AG09319 (cell line): ENCODE data around the gene RANBP17.

Source experiments
- DNase-seq: peaks from one replicate; pipeline ENCODE4 v3.0.0-alpha.2; 2010; ENCODE audit warnings: low read depth; ENCODE audit errors: extremely low read depth
- TF ChIP-seq, protein P1 (sequence below): IDR thresholded peaks from 2 replicates; pipeline ENCODE4 v1.5.1; 2011; ENCODE audit warnings: low read depth, mild to moderate bottlenecking, inconsistent platforms, low read length, moderate library complexity

RANBP17 gene

DNA sequence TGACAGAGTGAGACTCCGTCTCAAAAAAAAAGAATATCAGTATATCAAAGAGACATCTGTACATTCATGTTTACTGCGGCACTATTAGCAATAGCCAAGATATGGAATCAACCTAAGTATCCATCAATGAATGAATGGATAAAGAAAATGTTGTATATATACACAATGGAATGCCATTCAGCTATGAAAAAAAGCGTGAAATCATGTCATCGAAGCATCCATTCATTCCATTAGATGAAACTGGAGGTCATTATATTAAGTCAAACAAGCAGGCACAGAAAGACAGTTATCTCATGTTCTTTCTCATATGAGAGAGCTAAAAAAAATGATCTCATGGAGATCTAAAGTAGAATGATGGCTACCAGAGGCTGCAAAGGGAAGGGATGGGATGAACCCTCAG is 266.3 kb downstream of the RANBP17 start:
- TF ChIP-seq, protein P1, sequence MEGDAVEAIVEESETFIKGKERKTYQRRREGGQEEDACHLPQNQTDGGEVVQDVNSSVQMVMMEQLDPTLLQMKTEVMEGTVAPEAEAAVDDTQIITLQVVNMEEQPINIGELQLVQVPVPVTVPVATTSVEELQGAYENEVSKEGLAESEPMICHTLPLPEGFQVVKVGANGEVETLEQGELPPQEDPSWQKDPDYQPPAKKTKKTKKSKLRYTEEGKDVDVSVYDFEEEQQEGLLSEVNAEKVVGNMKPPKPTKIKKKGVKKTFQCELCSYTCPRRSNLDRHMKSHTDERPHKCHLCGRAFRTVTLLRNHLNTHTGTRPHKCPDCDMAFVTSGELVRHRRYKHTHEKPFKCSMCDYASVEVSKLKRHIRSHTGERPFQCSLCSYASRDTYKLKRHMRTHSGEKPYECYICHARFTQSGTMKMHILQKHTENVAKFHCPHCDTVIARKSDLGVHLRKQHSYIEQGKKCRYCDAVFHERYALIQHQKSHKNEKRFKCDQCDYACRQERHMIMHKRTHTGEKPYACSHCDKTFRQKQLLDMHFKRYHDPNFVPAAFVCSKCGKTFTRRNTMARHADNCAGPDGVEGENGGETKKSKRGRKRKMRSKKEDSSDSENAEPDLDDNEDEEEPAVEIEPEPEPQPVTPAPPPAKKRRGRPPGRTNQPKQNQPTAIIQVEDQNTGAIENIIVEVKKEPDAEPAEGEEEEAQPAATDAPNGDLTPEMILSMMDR: no peak
- no peak for DNase-seq

DNA sequence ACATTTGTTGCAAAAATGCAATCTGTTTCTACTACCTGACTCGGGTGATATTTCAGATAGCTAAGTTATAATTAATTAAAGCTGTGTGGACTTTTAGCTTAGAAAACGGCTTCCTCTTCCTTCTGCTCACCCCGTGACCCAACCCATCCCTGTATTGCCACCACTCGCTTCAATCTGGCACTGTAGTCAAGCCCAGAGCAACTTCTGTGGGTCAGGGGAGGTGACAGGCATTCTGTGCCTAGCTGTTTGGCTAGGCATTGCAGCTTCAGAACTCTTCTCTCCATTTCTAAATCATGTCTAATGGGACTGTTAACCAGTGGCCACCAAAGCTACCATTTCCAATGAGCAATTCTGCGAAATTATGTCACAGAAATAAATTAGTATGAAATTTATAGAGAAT is 267.5 kb downstream of the RANBP17 start:
- TF ChIP-seq, protein P1: no peak
- DNase-seq: no peak

DNA sequence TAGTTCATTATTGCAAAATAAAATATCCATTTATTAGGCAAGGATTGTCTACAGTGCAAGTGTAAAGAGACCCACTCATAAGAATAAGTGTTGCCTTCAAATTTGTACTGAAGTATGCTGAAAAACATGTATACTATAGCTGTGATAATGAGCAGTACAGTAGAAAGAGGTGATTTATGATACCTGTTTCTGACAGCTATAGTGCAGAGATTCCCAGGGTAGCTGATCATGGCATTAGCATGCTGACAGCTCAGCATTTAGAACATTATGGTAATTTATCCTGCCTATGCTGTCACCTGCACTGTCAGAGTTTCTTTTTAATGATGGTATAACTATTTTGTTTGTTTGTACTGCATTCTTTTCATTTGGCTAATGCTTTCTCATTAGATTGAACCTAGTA is 269.7 kb downstream of the RANBP17 start:
- DNase-seq: no peak
- TF ChIP-seq, protein P1: no peak

DNA sequence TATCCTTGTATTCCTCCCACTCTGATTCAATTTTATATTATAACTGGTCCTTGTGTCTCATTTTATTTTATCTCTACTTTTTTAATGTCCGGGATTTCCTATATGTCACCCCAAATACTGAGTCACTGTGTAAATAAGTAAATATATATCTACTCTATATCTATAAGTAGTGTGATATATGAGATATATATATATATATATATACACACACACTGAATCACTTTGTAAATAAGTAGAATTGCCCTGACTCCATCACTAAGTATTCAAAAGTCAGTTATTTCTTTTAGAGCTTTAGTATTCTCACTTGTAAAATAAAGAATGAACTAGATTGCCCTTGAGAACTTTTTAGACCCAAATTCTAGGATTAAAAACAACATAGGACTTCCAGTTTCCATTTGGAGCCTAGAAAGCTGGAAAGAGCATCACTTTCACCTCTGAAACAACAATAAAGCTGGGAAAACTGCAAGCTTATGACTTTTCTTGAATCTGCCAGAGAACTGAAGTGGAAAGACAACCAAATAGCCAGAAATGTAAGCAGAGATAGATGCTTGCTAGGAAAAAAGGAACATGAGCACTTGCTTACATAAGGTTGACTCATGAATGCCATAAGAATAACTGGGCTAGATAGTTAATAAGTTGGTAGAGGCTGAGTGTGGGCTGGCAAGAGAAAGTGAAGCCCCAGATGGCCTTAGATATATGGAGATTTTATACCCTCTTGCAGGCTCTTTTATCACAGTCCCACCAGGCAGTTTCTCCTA is 276.1 kb downstream of the RANBP17 start:
- DNase-seq: no peak
- TF ChIP-seq, protein P1: no peak

DNA sequence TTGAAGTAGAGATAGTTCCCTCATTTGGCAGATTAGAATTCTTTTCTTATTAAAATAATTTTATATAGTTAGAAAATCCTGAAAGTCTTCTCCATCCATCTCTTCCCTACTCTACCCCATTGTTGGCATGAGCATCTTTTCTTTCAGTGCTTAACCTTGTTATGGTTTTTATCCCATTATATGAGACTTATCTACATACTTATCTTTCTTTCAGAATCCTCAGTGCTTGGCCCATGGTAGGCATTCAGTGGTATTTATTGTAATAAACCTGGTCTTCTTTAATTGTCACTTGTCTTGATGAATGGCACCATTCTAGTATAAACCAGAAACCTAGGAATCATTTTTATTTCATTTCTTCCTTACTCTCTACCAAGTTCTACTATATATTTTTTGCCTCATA is 277.4 kb downstream of the RANBP17 start:
- TF ChIP-seq, protein P1: no peak
- DNase-seq: no peak

DNA sequence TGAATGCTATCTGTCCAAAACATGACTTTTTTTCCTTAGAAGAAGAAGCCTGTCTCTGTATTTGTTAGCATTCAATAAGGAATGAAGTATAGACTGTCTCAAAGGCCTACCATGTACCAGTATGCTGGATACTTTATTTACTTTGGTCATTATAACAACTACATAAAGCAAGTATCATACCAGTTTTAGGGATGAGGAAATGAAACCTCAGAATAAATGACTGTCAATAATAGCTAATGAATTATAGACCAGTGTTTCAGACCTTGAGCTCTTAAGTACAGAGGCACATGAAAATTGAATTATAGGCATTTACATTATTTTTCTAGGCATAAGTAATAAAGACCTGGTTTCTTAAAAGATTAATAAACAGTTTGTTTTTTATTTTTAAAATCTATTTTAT is 280.8 kb downstream of the RANBP17 start:
- DNase-seq: no peak
- TF ChIP-seq, protein P1: no peak

DNA sequence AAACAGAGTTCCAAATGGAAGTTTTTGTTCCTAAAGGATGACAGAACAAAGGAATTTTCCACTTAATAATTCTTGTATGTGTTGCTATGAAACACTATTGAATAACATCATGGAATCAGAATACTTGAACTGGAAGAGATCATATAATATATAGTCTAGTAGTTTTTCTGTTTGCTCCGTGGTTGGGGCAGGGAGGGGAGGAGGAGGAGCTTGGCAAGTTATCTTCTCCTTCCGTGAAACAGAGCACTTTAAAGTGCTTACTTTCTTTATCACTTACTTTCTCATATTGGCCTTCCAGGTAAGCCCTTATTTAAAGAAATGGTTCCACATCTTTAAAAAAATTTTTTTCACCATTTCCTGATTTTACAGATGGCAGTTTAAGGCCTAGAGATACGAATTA is 281.4 kb downstream of the RANBP17 start:
- no peak for DNase-seq
- TF ChIP-seq, protein P1: no peak
